Cortex of kidney (tissue), 1 donor: ENCODE data around the gene CHD1.

ENCODE experiments used
- DNase-seq: peaks from one replicate; lab custom pipeline; 2025; lab: John Stamatoyannopoulos, UW

CHD1 gene

GRCh38 chr5:98807806-98808205 is 121.0 kb downstream of the CHD1 start:
- no peak for DNase-seq

DNA sequence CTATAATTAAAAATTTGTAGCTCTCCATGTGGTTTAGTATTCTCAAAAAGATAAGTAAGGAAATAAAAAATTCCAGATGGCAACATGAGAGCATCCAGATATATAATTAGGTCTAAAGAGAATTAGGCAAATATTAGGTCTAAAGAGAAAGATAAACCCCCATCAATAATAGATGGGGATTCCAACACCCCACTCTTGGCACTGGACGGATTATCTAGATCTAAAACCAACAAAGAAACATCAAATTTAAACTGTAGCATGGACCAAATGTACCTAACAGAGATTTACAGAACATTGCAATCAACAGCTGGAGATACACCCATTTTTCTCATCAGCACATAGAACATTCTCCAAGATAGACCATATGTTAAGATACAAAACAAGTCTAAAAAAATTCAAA is 123.7 kb downstream of the CHD1 start:
- DNase-seq = no peak

DNA sequence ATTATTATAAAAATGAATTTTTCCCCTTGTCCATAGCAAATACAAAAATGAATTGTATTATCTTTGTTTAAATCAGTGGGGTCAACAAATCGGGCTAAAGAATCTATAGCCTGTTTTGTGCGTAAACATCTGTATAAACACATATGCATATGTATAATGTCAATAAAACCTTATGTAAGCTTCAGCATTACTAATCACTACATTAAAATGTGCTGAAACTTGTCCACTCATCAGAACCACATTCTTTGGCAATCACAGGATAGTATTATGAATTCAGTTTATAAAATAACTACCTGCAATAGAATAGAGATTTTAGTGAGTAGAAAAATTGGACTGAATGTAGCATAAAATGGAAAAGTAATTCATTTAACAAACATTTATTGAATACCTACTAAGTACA is 124.7 kb downstream of the CHD1 start:
- no peak for DNase-seq
